Gastrocnemius medialis (tissue), 4 donors: Measurements from ENCODE around the gene MYLK. TPM values are rescaled to one million over a fixed set of nuclear protein-coding genes. Genes with fewer than 3 reads are reported as not detected.
"Not testable (repeated sequence)": the region's sequence is repeated elsewhere in the genome, so short reads cannot be mapped to it uniquely, and the experiment has no call there.

Experiments
- ATAC-seq, 2 donors: fragments of 150-250 bp; one replicate each; pipeline ENCODE4 v1.9.1; 2016
- DNase-seq, 2 donors: peaks; one replicate each; pipeline ENCODE4 v3.0.0-alpha.2; 2019
- H3K27ac ChIP-seq, 4 donors: fragments of 200-600 bp; sonication (generic); 1 replicate in 1 of 4; 2 replicates in 3 of 4; pipeline ENCODE4 v1.5.1; 2016 to 2018; ENCODE audit warnings: mild to moderate bottlenecking in 2 of 4, moderate library complexity in 1 of 4
- H3K27me3 ChIP-seq, 3 donors: fragments of 200-600 bp; sonication (generic) in 2 of 3; 1 replicate in 1 of 3; 2 replicates in 2 of 3; pipeline versions ENCODE4 v1.5.1 to v1.6.0; 2016 to 2019; ENCODE audit warnings: mild to moderate bottlenecking in 1 of 3, moderate library complexity in 1 of 3
- H3K36me3 ChIP-seq, 2 donors: fragments of 200-600 bp; sonication (generic) in 1 of 2; one replicate each; pipeline ENCODE4 v1.5.1; 2017 to 2018
- H3K4me1 ChIP-seq, 2 donors: fragments of 200-600 bp; sonication (generic) in 1 of 2; one replicate each; pipeline ENCODE4 v1.5.1; 2016 to 2017; ENCODE audit warnings: mild to moderate bottlenecking in 2 of 2
- H3K4me3 ChIP-seq, 4 donors: fragments of 200-600 bp; sonication (generic) in 3 of 4; 1 replicate in 1 of 4; 2 replicates in 3 of 4; pipeline ENCODE4 v1.5.1; 2016 to 2019; ENCODE audit warnings: mild to moderate bottlenecking in 2 of 4
- H3K9me3 ChIP-seq, 3 donors: fragments of 200-600 bp; sonication (generic) in 2 of 3; 1 replicate in 1 of 3; 2 replicates in 2 of 3; pipeline ENCODE4 v1.5.1; 2016 to 2019
- CTCF ChIP-seq, 5 experiments: fragments of 450-650 bp in 3 of 5; fragments of 200-600 bp in 2 of 5; sonication (generic) in 2 of 5; IDR thresholded peaks in 4 of 5; conservative IDR thresholded peaks in 1 of 5; 1 replicate in 4 of 5; 2 replicates in 1 of 5; pipeline ENCODE4 v1.5.1; 2016 to 2019; ENCODE audit warnings: antibody characterized with exemption in 5 of 5, mild to moderate bottlenecking in 3 of 5, moderate library complexity in 3 of 5
- POLR2A ChIP-seq, 2 donors: fragments of 450-650 bp; IDR thresholded peaks; one replicate each; pipeline ENCODE4 v1.6.1; 2017; ENCODE audit warnings: antibody characterized with exemption in 2 of 2, mild to moderate bottlenecking in 2 of 2, moderate library complexity in 2 of 2
- in situ Hi-C, 4 donors: fragments of 200-750 bp; cut with MboI; loops; one replicate each; pipeline versions ENCODE4 v1.15.0 to v1.8.0; 2017; ENCODE audit warnings: low sequenced_read_pairs in 4 of 4
- intact Hi-C: fragments of 100-400 bp; cut with DNase I; formaldehyde crosslinking; loops from one replicate; pipeline ENCODE4 v1.15.1; 2023; ENCODE audit warnings: low total_unique reads
- total RNA-seq, 4 donors: library from RNA; depleted of rRNA; stranded (reverse); fragments of >200 nt; gene quantifications; one replicate each; pipeline versions ENCODE4 v1.1.0 to v1.2.3, GENCODE V29; 2016

Gene MYLK
- total RNA-seq, 4 donors from 2014 or later, result 5.6 to 19.6 (median 8.8) TPM

GRCh38 chr3:123708531-123708930 lies 175.6 kb downstream of the MYLK start:
- no peak for TF ChIP-seq CTCF (IDR thresholded peaks at IDR 0.05 in 4 of 5, conservative IDR thresholded peaks at IDR 0.05 in 1 of 5)
- no peak for TF ChIP-seq POLR2A (IDR thresholded peaks at IDR 0.05)
- in situ Hi-C loops, result no loop called here
- Histone ChIP-seq H3K27me3 (no peaks in the 10 kb centered on the region), H3K9me3 (no peaks in the 10 kb centered on the region), H3K36me3 (no peaks in the 10 kb centered on the region), H3K4me1 (peaks cover 0 to 3% of the 10 kb centered on the region in 2 donors), H3K27ac (no peak overlapping the region), H3K4me3 (no peak overlapping the region)
- DNase-seq (no peak), ATAC-seq (no peak)
- intact Hi-C loops, result no loop called here

- H3K36me3 ChIP-seq, H3K27ac ChIP-seq, DNase-seq, H3K4me1 ChIP-seq, H3K27me3 ChIP-seq, intact Hi-C loops, H3K4me3 ChIP-seq, in situ Hi-C loops, ATAC-seq, H3K9me3 ChIP-seq: not testable (repeated sequence)
Measured at GRCh38 chr3:123707641-123708040, 176.5 kb downstream of the MYLK start.

- no peaks in the 10 kb centered on the region for H3K36me3 ChIP-seq
- ATAC-seq, result no peak
- no peak overlapping the region for H3K27ac ChIP-seq
- TF ChIP-seq CTCF (IDR thresholded peaks at IDR 0.05 in 4 of 5, conservative IDR thresholded peaks at IDR 0.05 in 1 of 5), result no peak
- no peak for TF ChIP-seq POLR2A (IDR thresholded peaks at IDR 0.05)
- H3K4me1 ChIP-seq, result peaks cover 0 to under 1% of the 10 kb centered on the region in 2 donors
- no peaks in the 10 kb centered on the region for H3K27me3 ChIP-seq
- H3K4me3 ChIP-seq, result no peak overlapping the region
- in situ Hi-C loops, result no loop called here
- intact Hi-C loops, result no loop called here
- no peaks in the 10 kb centered on the region for H3K9me3 ChIP-seq
- DNase-seq, result no peak
Measured at GRCh38 chr3:123706871-123707270, 177.3 kb downstream of the MYLK start.

DNA sequence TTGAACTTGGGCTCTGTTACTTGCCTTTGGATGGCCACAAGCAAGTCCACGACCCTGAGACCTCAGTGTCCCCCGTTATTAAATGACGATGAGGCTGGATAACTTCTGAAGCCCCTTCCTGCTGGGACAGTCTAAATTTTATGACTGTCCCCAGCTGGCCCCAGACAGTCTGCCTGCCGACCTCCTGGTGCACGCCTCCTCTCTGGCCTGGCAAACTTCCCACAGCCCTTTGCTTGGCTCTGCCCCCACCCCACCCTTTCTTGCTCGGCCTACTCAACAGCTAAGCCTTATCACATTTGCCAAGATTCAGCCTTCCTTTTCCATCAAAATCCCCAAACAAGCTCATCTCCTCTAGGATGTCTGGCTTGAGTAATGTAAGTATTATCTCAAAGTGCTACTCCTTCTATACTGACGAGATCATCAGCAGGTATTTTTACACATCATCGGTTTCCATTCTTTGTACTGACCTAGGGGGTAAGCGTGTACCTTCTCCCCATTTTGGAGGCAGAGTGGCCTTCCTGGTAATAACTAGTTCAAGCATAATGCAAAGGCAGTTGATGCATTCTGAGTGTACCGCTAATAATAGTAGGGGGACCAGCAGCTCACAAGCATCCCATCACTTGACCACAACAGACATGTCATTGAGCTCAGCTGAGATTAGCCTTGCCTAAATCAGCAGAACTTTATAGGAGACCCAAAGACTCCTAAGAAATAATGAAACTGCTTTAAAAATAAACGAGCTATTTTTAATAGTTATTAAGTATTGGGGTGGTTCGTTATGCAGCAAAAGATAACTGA lies 178.4 kb downstream of the MYLK start:
- no peak for DNase-seq
- Histone ChIP-seq H3K4me1 (no peaks in the 10 kb centered on the region), H3K27ac (no peak overlapping the region), H3K27me3 (no peaks in the 10 kb centered on the region), H3K9me3 (no peaks in the 10 kb centered on the region), H3K36me3 (no peaks in the 10 kb centered on the region), H3K4me3 (no peak overlapping the region)
- in situ Hi-C loops, result no loop called here
- ATAC-seq, result no peak
- TF ChIP-seq POLR2A (IDR thresholded peaks at IDR 0.05) (no peak), CTCF (IDR thresholded peaks at IDR 0.05 in 4 of 5, conservative IDR thresholded peaks at IDR 0.05 in 1 of 5) (no peak)
- intact Hi-C loops, result no loop called here

- intact Hi-C loops, result not testable (repeated sequence)
Measured at GRCh38 chr3:123703663-123704062, 180.5 kb downstream of the MYLK start.

More at GRCh38 chr3:123703663-123704062, 180.5 kb downstream of the MYLK start:
- H3K4me1 ChIP-seq, in situ Hi-C loops, DNase-seq, H3K36me3 ChIP-seq, ATAC-seq, H3K27ac ChIP-seq, H3K9me3 ChIP-seq, H3K4me3 ChIP-seq, H3K27me3 ChIP-seq: not testable (repeated sequence)
